Pulmonary artery endothelial cell (primary cell): ENCODE results near the gene KMT2D. TPM values are rescaled to one million over a fixed set of nuclear protein-coding genes. Genes with fewer than 3 reads are reported as not detected.

Experiments
- DNase-seq: peaks from one replicate; pipeline ENCODE4 v3.0.0-alpha.2; 2011; ENCODE audit warnings: low read depth, low spot score
- total RNA-seq: library from RNA; depleted of rRNA; stranded (reverse); fragments of >200 nt; gene quantifications from 2 replicates; pipeline ENCODE4 v1.2.3, GENCODE V29; 2014

The KMT2D gene
- total RNA-seq, 1 donor from 2014 or later, result 29.7 TPM

GRCh38 chr12:49020441-49020840, 40.2 kb downstream of the KMT2D start:
- DNase-seq, result no peak

GRCh38 chr12:49019443-49020324, 40.9 kb downstream of the KMT2D start:
- no peak for DNase-seq

- no peak for DNase-seq
These were observed 41.5 kb downstream of the KMT2D start for GRCh38 chr12:49019120-49019430.

- peak; percentile 91 for DNase-seq
These were observed 42.1 kb downstream of the KMT2D start, which contains the start of gene PRKAG1 for GRCh38 chr12:49018261-49019119. PRKAG1 (minus strand) TSS chr12:49018776; CDS start chr12:49018740, 36 bp downstream.

GRCh38 chr12:49017891-49018260, 42.7 kb downstream of the KMT2D start:
- DNase-seq, result no peak

- no peak for DNase-seq
These were observed 45.4 kb downstream of the KMT2D start for GRCh38 chr12:49015196-49015595.

GRCh38 chr12:49014547-49014946, 46.0 kb downstream of the KMT2D start:
- no peak for DNase-seq

- DNase-seq, result no peak
These were observed 47.2 kb downstream of the KMT2D start for GRCh38 chr12:49013428-49013827.

GRCh38 chr12:49012739-49013138, 47.9 kb downstream of the KMT2D start:
- no peak for DNase-seq

Other genes starting within 250 kb of the KMT2D start
- gene CACNB3, start 242.3 kb downstream of the KMT2D start, total RNA-seq, result 18.7 and 20.9 TPM in 2 replicates
- 79.2 and 140 TPM in 2 replicates for gene DDX23, start 208.6 kb downstream of the KMT2D start, total RNA-seq
- gene RND1, start 194.9 kb downstream of the KMT2D start, total RNA-seq, result 1.4 and 3.7 TPM in 2 replicates
- 20.6 and 23.0 TPM in 2 replicates for gene FKBP11, start 135.3 kb downstream of the KMT2D start, total RNA-seq
- gene ARF3, start 103.3 kb downstream of the KMT2D start, total RNA-seq, result 46.8 and 56.2 TPM in 2 replicates
- gene WNT10B, start 89.1 kb downstream of the KMT2D start, total RNA-seq, result under 0.01 TPM in 1 of 2 replicates, not detected in the other
- gene WNT1, start 82.5 kb downstream of the KMT2D start, total RNA-seq, result not detected in 2 replicates
- gene DDN, start 61.4 kb downstream of the KMT2D start, total RNA-seq, result 0.14 and 0.26 TPM in 2 replicates
- gene PRKAG1, start 42.0 kb downstream of the KMT2D start, total RNA-seq, result 41.2 and 64.7 TPM in 2 replicates
- 2.2 and 3.0 TPM in 2 replicates for gene RHEBL1, start 9.2 kb upstream of the KMT2D start, total RNA-seq
- gene DHH, start 34.0 kb upstream of the KMT2D start, total RNA-seq, result 5.8 and 18.8 TPM in 2 replicates
- gene LMBR1L, start 50.1 kb upstream of the KMT2D start, total RNA-seq, result 69.8 and 73.5 TPM in 2 replicates
- 2,136 and 3,345 TPM in 2 replicates for gene TUBA1B, start 70.6 kb upstream of the KMT2D start, total RNA-seq
- gene TUBA1A, start 128.3 kb upstream of the KMT2D start, total RNA-seq, result 1,067 and 1,186 TPM in 2 replicates
- 419 and 740 TPM in 2 replicates for gene TUBA1C, start 204.3 kb upstream of the KMT2D start, total RNA-seq
- gene PRPH, start 234.4 kb upstream of the KMT2D start, total RNA-seq, result 0.26 and 0.53 TPM in 2 replicates